Kidney epithelial cell (primary cell): Measurements from ENCODE around the gene PECR. TPM values are rescaled to one million over a fixed set of nuclear protein-coding genes. Genes with fewer than 3 reads are reported as not detected.

Source experiments
- DNase-seq: peaks from one replicate; pipeline ENCODE4 v3.0.0-alpha.2; 2010; ENCODE audit warnings: low read depth
- H3K27me3 ChIP-seq: 2 replicates; pipeline ENCODE4 v1.6.0; 2011; ENCODE audit warnings: low read length; ENCODE audit not compliant: control insufficient read depth, insufficient read depth
- H3K36me3 ChIP-seq: 2 replicates; pipeline ENCODE4 v1.5.1; 2011; ENCODE audit warnings: low read length; ENCODE audit not compliant: control insufficient read depth, insufficient read depth
- H3K4me3 ChIP-seq: 2 replicates; pipeline ENCODE4 v1.5.1; 2011; ENCODE audit warnings: low read depth, mild to moderate bottlenecking, control low read depth, low read length
- total RNA-seq: library from RNA; depleted of rRNA; stranded (reverse); fragments of >200 nt; gene quantifications from 2 replicates; pipeline ENCODE4 v1.2.3, GENCODE V29; 2015
- TF ChIP-seq, protein P1 (sequence below): IDR thresholded peaks from 2 replicates; pipeline ENCODE4 v1.5.1; 2011; ENCODE audit warnings: mild to moderate bottlenecking, moderate library complexity, low read length, control low read depth, inconsistent platforms; ENCODE audit not compliant: insufficient read depth, poor library complexity, severe bottlenecking

Gene PECR
- total RNA-seq, 1 donor from 2014 or later: 18.4 TPM

DNA sequence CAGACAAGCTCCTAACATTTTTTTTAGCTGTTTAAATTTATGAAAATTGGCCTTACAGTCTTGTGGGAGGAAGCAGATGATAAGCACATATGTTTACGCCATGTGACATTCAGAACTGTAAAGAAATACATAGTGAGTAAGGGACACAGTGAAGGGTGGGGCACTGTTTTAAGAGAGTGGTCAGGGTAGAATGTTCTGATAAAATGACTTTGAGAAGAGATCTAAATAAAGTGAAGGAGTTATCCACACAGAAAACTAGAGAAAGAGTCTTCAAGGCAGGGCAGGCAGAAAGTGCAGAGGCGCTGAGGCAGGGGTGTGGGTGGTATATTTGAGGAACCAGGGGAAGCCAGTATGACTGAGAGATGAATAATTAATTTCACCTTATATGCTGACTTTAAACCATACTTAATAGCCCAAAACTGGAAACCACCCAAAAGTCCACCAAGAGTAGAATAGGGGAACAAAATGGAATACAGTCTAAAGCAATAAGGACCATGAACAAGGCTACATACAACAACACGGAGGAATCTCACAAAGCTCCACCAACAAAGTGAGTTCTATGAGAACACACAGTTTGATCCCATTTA, 76.8 kb downstream of the PECR start:
- no peaks in the 10 kb centered on the region for H3K36me3 ChIP-seq
- H3K4me3 ChIP-seq: no peak overlapping the region
- no peak for DNase-seq
- H3K27me3 ChIP-seq: no peaks in the 10 kb centered on the region
- TF ChIP-seq, protein P1, sequence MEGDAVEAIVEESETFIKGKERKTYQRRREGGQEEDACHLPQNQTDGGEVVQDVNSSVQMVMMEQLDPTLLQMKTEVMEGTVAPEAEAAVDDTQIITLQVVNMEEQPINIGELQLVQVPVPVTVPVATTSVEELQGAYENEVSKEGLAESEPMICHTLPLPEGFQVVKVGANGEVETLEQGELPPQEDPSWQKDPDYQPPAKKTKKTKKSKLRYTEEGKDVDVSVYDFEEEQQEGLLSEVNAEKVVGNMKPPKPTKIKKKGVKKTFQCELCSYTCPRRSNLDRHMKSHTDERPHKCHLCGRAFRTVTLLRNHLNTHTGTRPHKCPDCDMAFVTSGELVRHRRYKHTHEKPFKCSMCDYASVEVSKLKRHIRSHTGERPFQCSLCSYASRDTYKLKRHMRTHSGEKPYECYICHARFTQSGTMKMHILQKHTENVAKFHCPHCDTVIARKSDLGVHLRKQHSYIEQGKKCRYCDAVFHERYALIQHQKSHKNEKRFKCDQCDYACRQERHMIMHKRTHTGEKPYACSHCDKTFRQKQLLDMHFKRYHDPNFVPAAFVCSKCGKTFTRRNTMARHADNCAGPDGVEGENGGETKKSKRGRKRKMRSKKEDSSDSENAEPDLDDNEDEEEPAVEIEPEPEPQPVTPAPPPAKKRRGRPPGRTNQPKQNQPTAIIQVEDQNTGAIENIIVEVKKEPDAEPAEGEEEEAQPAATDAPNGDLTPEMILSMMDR: no peak

DNA sequence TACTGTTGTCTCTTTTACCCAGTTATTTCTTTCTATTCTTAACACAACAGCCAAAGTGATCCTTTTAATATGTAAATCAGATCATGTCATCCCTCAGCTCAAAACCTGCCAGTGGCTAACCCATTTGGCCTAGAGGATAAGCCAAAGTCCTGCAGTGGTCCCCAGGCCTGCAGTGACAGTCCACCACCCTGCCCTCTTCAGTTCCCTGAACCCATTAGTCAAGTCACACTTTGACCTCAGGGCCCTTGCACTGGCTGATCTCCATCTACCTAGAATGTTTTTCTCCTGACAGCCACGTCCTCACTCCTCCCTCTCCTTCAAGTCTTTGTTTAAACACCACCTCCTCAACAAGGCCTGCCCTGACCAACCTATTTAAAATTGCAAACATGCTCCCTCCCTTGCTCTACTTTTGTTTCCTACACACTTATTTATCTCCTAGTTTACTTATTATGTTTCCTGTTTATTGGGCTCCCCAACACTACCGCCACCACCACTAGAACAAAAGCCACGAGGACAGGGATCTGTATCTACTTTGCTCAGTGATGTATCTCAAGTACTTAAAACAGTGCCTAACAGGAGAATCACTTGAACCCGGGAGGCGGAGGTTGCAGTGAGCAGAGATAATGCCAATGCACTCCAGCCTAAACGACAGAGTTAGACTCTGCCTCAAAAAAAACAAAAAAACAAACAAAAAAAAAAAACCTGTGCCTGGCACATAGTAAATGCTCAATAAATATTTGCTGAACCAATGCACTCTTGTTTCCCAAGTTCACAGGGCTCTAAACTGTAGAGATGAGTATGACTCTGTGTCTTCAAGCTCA, 77.5 kb downstream of the PECR start:
- Histone ChIP-seq H3K36me3 (no peaks in the 10 kb centered on the region), H3K4me3 (no peak overlapping the region), H3K27me3 (no peaks in the 10 kb centered on the region)
- DNase-seq: no peak
- TF ChIP-seq, protein P1: no peak

DNA sequence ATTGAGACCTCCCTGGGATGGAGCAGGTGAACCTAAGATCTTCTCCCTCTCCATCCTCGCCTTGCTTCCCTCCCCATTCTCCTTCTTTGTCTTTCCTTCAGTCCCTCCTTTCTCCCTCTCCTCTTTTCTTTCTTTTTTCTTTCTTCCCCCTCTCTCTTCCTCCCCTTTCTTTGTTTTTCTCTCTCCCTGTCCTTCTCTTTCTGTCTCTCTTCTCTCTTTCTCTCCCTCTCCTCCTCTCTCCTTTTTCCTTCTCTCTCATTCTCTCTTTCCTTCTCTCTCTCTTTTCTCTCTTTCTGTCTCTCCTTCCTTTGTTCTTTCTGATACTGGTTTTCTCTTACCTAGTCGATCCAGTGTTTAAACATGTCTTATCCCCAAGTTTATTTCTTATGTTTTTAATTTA, 78.9 kb downstream of the PECR start:
- TF ChIP-seq, protein P1: no peak
- DNase-seq: no peak
- no peaks in the 10 kb centered on the region for H3K36me3 ChIP-seq
- no peak overlapping the region for H3K4me3 ChIP-seq
- H3K27me3 ChIP-seq: no peaks in the 10 kb centered on the region

DNA sequence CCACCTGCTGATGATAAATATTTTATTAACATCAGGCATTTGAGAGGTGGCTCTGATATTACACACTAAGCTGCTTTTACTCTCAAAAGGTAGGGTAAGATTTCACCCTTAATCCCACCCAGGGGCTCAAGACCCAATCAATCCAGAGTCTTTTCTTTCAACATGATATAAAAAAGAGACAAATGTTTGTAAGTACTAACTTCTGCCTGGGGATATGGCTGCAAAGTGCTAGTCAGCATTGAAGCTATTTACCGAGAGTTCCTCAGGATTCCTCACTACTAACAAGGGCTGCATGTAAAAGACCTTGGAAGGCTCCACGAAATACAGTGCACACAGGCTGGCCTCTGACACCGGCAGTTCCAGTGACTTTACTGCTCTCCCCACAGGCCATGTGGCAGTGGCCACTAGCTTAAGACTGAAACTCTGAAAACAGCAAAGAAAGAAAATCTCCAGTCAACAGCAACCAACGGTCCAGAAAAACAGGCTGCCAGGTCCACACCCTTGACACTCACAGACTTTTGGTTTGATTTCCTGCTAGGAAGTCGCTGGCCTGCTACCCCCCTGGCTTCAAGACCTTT, 79.4 kb downstream of the PECR start:
- no peak overlapping the region for H3K4me3 ChIP-seq
- no peaks in the 10 kb centered on the region for H3K36me3 ChIP-seq
- no peak for DNase-seq
- no peaks in the 10 kb centered on the region for H3K27me3 ChIP-seq
- TF ChIP-seq, protein P1: no peak

DNA sequence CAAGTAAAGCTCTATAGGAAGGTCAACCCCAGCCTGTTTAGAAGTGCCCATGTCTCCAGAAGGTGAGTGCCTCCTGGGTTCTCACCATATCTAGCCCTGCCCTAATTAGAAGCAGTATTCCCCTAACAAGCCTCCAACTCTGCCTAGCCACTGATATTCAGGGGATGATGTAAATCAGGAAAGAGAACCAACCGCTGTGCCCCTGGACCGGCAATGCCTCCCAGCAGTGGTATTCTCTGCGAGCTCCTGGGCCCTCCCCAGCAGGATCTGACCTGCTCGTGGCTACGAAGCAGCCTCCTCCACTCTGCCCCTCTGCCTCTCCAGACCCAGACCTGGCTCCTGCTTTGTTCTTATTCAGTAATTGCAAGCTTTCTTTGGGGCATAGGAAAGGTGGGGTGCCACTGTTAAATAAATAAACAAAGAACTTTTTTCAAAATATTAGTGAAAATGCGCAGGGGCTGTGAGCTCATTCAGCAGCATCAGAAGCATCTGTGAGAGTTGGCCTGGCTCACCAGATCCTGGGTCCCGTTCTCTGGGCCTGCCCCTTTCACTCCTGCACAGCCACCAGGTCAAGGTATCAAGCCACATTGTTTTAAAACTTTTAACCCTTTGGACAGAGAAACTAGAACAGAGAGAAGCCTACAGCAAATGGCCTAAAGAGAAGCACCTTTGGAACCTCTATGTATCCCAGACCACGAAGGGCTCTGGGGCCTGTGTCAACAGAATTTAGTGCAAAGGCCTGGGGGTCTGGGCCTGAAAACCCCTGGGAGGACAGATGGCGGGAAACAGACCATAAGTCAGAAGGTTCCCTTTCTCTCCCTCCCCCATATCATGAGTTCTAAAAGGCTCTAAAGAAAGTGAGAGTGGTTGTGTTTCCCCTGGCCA, 80.2 kb downstream of the PECR start:
- TF ChIP-seq, protein P1: no peak
- H3K27me3 ChIP-seq: no peaks in the 10 kb centered on the region
- DNase-seq: no peak
- no peaks in the 10 kb centered on the region for H3K36me3 ChIP-seq
- no peak overlapping the region for H3K4me3 ChIP-seq
